OCI-LY3 (cell line): ENCODE data around the gene MYH7.
"Not testable (repeated sequence)": the region's sequence is repeated elsewhere in the genome, so short reads cannot be mapped to it uniquely, and the experiment has no call there.

Experiments
- H2AFZ ChIP-seq: fragments of 200-600, 300-600 bp; shearing (Covaris generic); 2 replicates; pipeline ENCODE4 v1.6.0; 2014; ENCODE audit warnings: antibody characterized with exemption, low read depth, low read length
- H3K27ac ChIP-seq: fragments of 200-600, 300-600 bp; sonication (generic); 2 replicates; pipeline ENCODE4 v1.5.1; 2014; ENCODE audit warnings: mild to moderate bottlenecking, low read length, moderate library complexity, mixed read lengths
- H3K27me3 ChIP-seq: fragments of 200-600, 300-600 bp; sonication (generic); 2 replicates; pipeline ENCODE4 v1.6.1; 2014; ENCODE audit warnings: low read depth, low read length, mixed read lengths
- H3K36me3 ChIP-seq: fragments of 200-600, 300-600 bp; sonication (generic); replicated peaks from 2 replicates; pipeline ENCODE3; 2014; ENCODE audit warnings: low read depth, low read length, mixed read lengths
- H3K4me1 ChIP-seq: fragments of 300-600, 200-600 bp; sonication (generic); 2 replicates; pipeline ENCODE4 v1.6.1; 2014; ENCODE audit warnings: low read length, mixed read lengths
- H3K4me2 ChIP-seq: fragments of 200-600, 300-600 bp; sonication (generic); 2 replicates; pipeline ENCODE4 v1.6.1; 2014; ENCODE audit warnings: low read length, mixed read lengths
- H3K4me3 ChIP-seq: fragments of 300-600, 200-600 bp; sonication (generic); 2 replicates; pipeline ENCODE4 v1.5.1; 2014; ENCODE audit warnings: antibody characterized with exemption, mild to moderate bottlenecking, low read length, moderate library complexity
- H3K79me2 ChIP-seq: fragments of 300-600, 200-600 bp; shearing (Covaris generic); 2 replicates; pipeline ENCODE4 v1.6.1; 2014; ENCODE audit warnings: mild to moderate bottlenecking, low read length, mixed read lengths
- H3K9ac ChIP-seq: fragments of 300-600, 200-600 bp; shearing (Covaris generic); 2 replicates; pipeline ENCODE4 v1.6.0; 2014; ENCODE audit warnings: mild to moderate bottlenecking, low read length, moderate library complexity
- H3K9me3 ChIP-seq: fragments of 200-600, 300-600 bp; shearing (Covaris generic); 2 replicates; pipeline ENCODE4 v1.6.1; 2014; ENCODE audit warnings: low read length, mixed read lengths; ENCODE audit not compliant: insufficient read depth
- H4K20me1 ChIP-seq: fragments of 200-600, 300-600 bp; sonication (generic); 2 replicates; pipeline ENCODE4 v1.6.1; 2016; ENCODE audit warnings: low read length, mixed read lengths; ENCODE audit not compliant: insufficient read depth
- EZH2phosphoT487 ChIP-seq: fragments of 200-600 bp; shearing (Covaris generic); IDR thresholded peaks from 2 replicates; pipeline ENCODE4 v1.6.1; 2018; ENCODE audit warnings: antibody characterized with exemption, mixed run types, low read depth
- TF ChIP-seq, protein P1 (sequence below): fragments of 200-600, 300-600 bp; sonication (generic); IDR thresholded peaks from 2 replicates; pipeline ENCODE4 v1.5.1; 2014; ENCODE audit warnings: antibody characterized with exemption, low read length, low read depth

Gene MYH7

DNA sequence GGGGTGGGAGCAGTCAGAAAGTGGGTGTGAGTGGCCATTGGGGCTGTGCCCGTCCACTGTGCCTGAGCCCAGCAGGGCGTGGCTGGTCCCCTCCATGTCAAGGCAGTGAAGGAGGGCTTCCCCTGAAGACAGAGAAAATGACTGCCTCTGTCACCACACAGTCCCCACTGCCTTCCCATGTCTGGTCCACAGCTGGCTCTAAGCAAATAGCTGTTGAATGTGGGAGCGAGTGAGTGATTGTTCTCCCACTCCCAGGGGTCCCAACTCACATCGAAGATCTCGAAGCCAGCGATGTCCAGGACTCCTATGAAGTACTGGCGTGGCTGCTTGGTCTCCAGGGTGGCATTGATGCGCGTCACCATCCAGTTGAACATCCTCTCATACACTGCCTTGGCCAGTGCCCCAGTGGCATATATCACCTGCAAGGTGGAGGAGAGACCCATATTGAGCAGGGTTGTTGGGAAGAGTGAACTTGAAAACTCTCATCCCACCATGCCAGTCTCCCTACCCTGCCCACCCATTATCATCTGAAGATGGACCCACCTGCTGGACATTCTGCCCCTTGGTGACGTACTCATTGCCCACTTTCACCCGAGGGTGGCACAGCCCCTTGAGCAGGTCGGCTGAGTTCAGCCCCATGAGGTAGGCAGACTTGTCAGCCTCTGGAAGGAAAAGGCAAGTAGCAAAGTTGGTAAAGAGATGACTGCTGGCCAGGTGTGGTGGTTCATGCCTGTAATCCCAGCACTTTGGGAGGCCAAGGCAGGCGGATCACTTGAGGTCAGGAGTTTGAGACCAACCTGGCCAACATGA lies 6.6 kb downstream of the MYH7 start:
- no peak overlapping the region for H3K4me2 ChIP-seq
- no peak overlapping the region for H2AFZ ChIP-seq
- H3K79me2 ChIP-seq, result no peaks in the 10 kb centered on the region
- H4K20me1 ChIP-seq, result no peaks in the 10 kb centered on the region
- H3K4me3 ChIP-seq, result no peak overlapping the region
- H3K9me3 ChIP-seq, result no peaks in the 10 kb centered on the region
- H3K36me3 ChIP-seq, result no peaks in the 10 kb centered on the region
- H3K9ac ChIP-seq, result no peak overlapping the region
- H3K4me1 ChIP-seq, result no peaks in the 10 kb centered on the region
- TF ChIP-seq EZH2phosphoT487, result no peak
- TF ChIP-seq, protein P1, sequence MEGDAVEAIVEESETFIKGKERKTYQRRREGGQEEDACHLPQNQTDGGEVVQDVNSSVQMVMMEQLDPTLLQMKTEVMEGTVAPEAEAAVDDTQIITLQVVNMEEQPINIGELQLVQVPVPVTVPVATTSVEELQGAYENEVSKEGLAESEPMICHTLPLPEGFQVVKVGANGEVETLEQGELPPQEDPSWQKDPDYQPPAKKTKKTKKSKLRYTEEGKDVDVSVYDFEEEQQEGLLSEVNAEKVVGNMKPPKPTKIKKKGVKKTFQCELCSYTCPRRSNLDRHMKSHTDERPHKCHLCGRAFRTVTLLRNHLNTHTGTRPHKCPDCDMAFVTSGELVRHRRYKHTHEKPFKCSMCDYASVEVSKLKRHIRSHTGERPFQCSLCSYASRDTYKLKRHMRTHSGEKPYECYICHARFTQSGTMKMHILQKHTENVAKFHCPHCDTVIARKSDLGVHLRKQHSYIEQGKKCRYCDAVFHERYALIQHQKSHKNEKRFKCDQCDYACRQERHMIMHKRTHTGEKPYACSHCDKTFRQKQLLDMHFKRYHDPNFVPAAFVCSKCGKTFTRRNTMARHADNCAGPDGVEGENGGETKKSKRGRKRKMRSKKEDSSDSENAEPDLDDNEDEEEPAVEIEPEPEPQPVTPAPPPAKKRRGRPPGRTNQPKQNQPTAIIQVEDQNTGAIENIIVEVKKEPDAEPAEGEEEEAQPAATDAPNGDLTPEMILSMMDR, result no peak
- no peak overlapping the region for H3K27ac ChIP-seq
- peaks cover 9% of the 10 kb centered on the region; the same call in 1 of the 2 replicates for H3K27me3 ChIP-seq

DNA sequence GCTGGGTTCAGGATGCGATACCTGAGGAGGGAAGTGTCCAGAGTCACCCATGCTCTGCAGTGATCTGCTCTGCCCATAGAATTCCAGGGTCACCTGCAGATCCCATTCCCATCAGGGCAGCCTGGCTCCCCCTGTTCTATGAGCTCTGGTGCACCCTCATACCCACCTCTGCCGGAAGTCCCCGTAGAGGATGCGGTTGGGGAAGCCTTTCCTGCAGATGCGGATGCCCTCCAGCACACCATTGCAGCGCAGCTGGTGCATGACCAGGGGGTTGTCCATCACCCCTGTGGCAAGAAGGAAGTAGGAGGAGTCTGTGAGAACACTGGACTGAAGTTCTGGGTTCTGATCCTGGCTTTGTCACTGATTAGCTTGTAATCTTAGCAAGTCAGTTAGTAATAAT lies 9.7 kb downstream of the MYH7 start:
- H3K36me3 ChIP-seq, H3K27ac ChIP-seq, H4K20me1 ChIP-seq, H3K9me3 ChIP-seq, H3K27me3 ChIP-seq, H3K9ac ChIP-seq, H3K4me2 ChIP-seq, H2AFZ ChIP-seq, H3K79me2 ChIP-seq, H3K4me3 ChIP-seq, H3K4me1 ChIP-seq: not testable (repeated sequence)

DNA sequence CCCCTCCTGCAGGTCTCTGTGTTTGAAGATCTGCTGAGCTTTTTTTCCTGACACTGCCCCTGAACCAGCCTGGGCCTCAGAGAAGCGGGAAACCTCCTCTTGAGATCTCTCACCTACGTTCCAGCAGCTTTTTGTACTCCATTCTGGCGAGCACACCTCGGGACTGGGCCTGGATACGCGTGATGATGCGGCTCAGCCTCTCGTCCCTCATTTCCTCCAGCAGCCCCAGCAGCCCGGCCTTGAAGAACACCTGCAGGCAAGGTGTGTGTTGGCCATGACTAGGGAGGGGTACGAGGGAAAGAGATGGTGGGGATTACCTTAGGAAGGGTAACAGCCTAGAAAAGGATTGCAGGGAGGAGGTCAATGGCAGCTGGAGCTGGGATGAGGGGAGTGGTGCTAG lies 10.3 kb downstream of the MYH7 start:
- TF ChIP-seq, protein P1, result no peak
- TF ChIP-seq EZH2phosphoT487, result no peak

DNA sequence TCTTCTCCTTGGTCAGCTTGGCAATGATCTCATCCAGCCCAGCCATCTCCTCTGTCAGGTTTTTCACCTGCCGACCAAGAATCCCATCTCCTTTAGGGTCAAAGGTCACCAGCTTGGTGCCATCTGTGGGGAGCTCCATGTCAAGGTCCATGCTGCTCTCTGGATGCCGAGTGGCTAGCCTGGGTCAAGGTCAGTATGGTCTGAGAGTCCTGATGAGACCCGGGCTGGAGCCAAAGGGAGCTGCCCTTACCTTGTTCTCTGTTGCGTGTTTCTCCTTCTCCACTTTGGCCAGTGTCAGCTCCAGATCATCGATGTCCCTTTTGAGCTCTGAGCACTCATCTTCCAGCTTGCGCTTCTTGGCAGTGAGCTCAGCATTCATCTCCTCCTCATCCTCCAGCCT lies 11.8 kb downstream of the MYH7 start:
- H3K4me2 ChIP-seq, result no peak overlapping the region
- H3K36me3 ChIP-seq, result no peaks in the 10 kb centered on the region
- no peaks in the 10 kb centered on the region for H3K79me2 ChIP-seq
- H3K9me3 ChIP-seq, result no peaks in the 10 kb centered on the region
- no peaks in the 10 kb centered on the region for H3K27me3 ChIP-seq
- no peak overlapping the region for H3K27ac ChIP-seq
- H3K4me3 ChIP-seq, result no peak overlapping the region
- H3K9ac ChIP-seq, result no peak overlapping the region
- peaks cover 8% of the 10 kb centered on the region for H3K4me1 ChIP-seq
- H4K20me1 ChIP-seq, result no peaks in the 10 kb centered on the region
- no peak for TF ChIP-seq EZH2phosphoT487
- TF ChIP-seq, protein P1, result no peak
- no peak overlapping the region for H2AFZ ChIP-seq

More for the DNA sequence above, 10.3 kb downstream of the MYH7 start:
- Histone ChIP-seq H3K4me3 (no peak overlapping the region), H3K4me2 (no peak overlapping the region), H3K79me2 (no peaks in the 10 kb centered on the region), H2AFZ (no peak overlapping the region), H4K20me1 (no peaks in the 10 kb centered on the region), H3K9me3 (no peaks in the 10 kb centered on the region), H3K36me3 (no peaks in the 10 kb centered on the region), H3K9ac (no peak overlapping the region), H3K27me3 (no peaks in the 10 kb centered on the region; the same call in 1 of the 2 replicates), H3K27ac (no peak overlapping the region), H3K4me1 (peaks cover 8% of the 10 kb centered on the region)
